Activated T-helper 1 cell treated with anti-CD3 and anti-CD28 coated beads, Interleukin-12 subunit alpha, Interleukin-12 subunit beta, Interleukin-2, Interleukin-4 antibody, amounts not matched to agents 30 ng/mL and 10 ng/mL and 1 ng/mL, durations not matched to agents 14 hours and 24 hours and 36 hours (primary cell): ENCODE results near the gene ZNF232. TPM values are rescaled to one million over a fixed set of nuclear protein-coding genes. Genes with fewer than 3 reads are reported as not detected.

Experiments
- DNase-seq: peaks from one replicate; pipeline ENCODE4 v3.0.0; 2021; ENCODE audit warnings: low spot score
- H3K27ac Mint-ChIP-seq: one replicate; pipeline ENCODE4 v1.8.0; 2021; ENCODE audit warnings: mild to moderate bottlenecking, mixed read lengths
- H3K27me3 Mint-ChIP-seq: one replicate; pipeline ENCODE4 v1.8.0; 2022; ENCODE audit warnings: mild to moderate bottlenecking, moderate library complexity, mixed read lengths; ENCODE audit not compliant: insufficient read depth
- H3K36me3 Mint-ChIP-seq: one replicate; pipeline ENCODE4 v1.8.0; 2021; ENCODE audit warnings: low read depth, mixed read lengths
- H3K4me1 Mint-ChIP-seq: one replicate; pipeline ENCODE4 v1.8.0; 2021; ENCODE audit warnings: low read depth, mixed read lengths
- H3K4me3 Mint-ChIP-seq: one replicate; pipeline ENCODE4 v1.8.0; 2021; ENCODE audit warnings: mild to moderate bottlenecking, moderate library complexity, mixed read lengths
- H3K9me3 Mint-ChIP-seq: one replicate; pipeline ENCODE4 v1.8.0; 2021; ENCODE audit warnings: mixed read lengths
- intact Hi-C: fragments of 100-400 bp; cut with micrococcal nuclease; formaldehyde crosslinking; loops from one replicate; pipeline ENCODE4 v1.15.1; 2024
- total RNA-seq: library from RNA; stranded (reverse); gene quantifications from 2 replicates; pipeline ENCODE4 v1.2.3, GENCODE V29; 2022

Gene ZNF232
- total RNA-seq, 1 donor from 2014 or later, result 17.3 TPM

DNA sequence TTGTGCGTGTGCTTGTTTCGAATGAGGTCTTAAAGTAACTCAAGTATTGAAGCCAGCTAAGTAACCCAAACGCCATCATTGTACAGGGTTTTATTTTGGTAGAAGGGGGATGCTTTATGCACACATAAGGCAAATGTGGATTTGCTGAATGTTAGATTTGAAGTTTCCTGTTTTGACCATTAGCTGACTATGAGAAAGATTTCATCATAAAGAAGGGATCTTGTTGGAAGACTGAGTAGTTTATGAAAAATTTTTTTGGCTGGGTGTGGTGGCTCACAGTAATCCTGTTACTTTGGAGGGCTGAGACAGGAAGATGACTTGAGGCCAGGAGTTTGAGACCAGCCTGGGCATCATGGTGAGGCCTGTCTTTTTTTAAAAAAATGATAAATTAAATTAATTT, 43.4 kb downstream of the ZNF232 start:
- Mint-ChIP-seq H3K4me1 (peaks cover 2% of the 10 kb centered on the region), H3K9me3 (no peaks in the 10 kb centered on the region), H3K27ac (no peak overlapping the region), H3K27me3 (peaks cover 2% of the 10 kb centered on the region), H3K4me3 (no peak overlapping the region), H3K36me3 (no peaks in the 10 kb centered on the region)
- DNase-seq, result no peak
- intact Hi-C loops, result no loop called here

DNA sequence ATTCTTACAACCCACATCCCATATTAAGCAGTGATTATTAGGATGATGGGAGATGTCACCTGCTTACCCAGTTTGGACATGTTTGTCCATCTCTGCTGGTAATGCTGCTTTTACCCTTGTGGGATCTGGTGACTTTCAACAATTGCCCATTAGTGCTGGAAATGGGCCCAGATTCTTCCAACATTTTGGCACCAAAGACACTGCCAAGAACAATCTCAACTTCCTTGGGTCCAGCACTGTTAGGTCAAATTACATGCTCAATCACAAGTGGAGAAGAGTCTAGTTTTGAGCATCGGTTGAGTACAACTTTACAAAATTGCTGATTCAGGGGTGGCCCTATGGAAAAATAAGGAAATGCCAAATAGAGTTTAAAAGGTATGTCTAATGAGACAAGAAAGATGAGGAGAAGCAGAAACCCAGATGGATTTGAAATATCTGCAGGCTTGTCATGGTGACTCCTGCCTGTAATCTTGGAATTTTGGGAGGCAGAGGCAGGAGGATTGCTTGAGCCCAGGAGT, 46.4 kb downstream of the ZNF232 start:
- intact Hi-C loops, result no loop called here
- Mint-ChIP-seq H3K36me3 (no peaks in the 10 kb centered on the region), H3K4me1 (peaks cover 9% of the 10 kb centered on the region), H3K27me3 (peaks cover 4% of the 10 kb centered on the region), H3K9me3 (no peaks in the 10 kb centered on the region), H3K4me3 (no peak overlapping the region), H3K27ac (peak overlapping the region; percentile 30)
- DNase-seq, result no peak

Other genes with a start within 250 kb of the ZNF232 start
- 1.3 and 1.8 TPM in 2 replicates for gene C17orf107, start 212.3 kb downstream of the ZNF232 start, total RNA-seq
- gene CHRNE, start 208.8 kb downstream of the ZNF232 start, total RNA-seq, result 0.52 and 0.61 TPM in 2 replicates
- gene GP1BA, start 179.6 kb downstream of the ZNF232 start, total RNA-seq, result not detected in 2 replicates
- 111 and 116 TPM in 2 replicates for gene SLC25A11, start 171.8 kb downstream of the ZNF232 start, total RNA-seq
- 138 and 140 TPM in 2 replicates for gene RNF167, start 171.6 kb downstream of the ZNF232 start, total RNA-seq
- 1,423 and 1,429 TPM in 2 replicates for gene PFN1, start 163.3 kb downstream of the ZNF232 start, total RNA-seq
- 42.5 and 44.5 TPM in 2 replicates for gene ENO3, start 160.8 kb downstream of the ZNF232 start, total RNA-seq
- 66.5 and 69.5 TPM in 2 replicates for gene SPAG7, start 144.1 kb downstream of the ZNF232 start, total RNA-seq
- 98.5 and 103 TPM in 2 replicates for gene CAMTA2, start 124.2 kb downstream of the ZNF232 start, total RNA-seq
- gene INCA1, start 114.4 kb downstream of the ZNF232 start, total RNA-seq, result 0.34 and 0.37 TPM in 2 replicates
- 68.4 and 71.3 TPM in 2 replicates for gene KIF1C, start 113.9 kb downstream of the ZNF232 start, total RNA-seq
- 0.20 and 0.23 TPM in 2 replicates for gene SLC52A1, start 76.5 kb downstream of the ZNF232 start, total RNA-seq
- 1.9 and 2.0 TPM in 2 replicates for gene ZFP3, start 33.4 kb downstream of the ZNF232 start, total RNA-seq
- 0.03 and 0.05 TPM in 2 replicates for gene USP6, start 4.2 kb upstream of the ZNF232 start, total RNA-seq
- 8.5 and 8.8 TPM in 2 replicates for gene ZNF594, start 80.0 kb upstream of the ZNF232 start, total RNA-seq
- not detected in 2 replicates for gene SCIMP, start 123.0 kb upstream of the ZNF232 start, total RNA-seq
- gene RABEP1, start 170.4 kb upstream of the ZNF232 start, total RNA-seq, result 50.2 and 51.4 TPM in 2 replicates